SK-N-SH treated with all-trans-retinoic acid at 6 μM for 48 hours (cell line): ENCODE data around the gene BMPR1B.

ENCODE experiments used
- ATAC-seq: fragments of 200-7000 bp; cut with Tn5 transposase; 3 replicates; pipeline ENCODE4 v1.9.1; 2020; ENCODE audit warnings: mild to moderate bottlenecking, moderate library complexity
- ARNTL ChIP-seq: fragments of 450-650 bp; formaldehyde crosslinking; IDR thresholded peaks from 2 replicates; pipeline ENCODE4 v1.5.0; 2020; ENCODE audit warnings: low read depth, mild to moderate bottlenecking, moderate library complexity, borderline replicate concordance
- BACH2 ChIP-seq: fragments of 250-450 bp; sonication (Bioruptor Pico); IDR thresholded peaks from 2 replicates; pipeline ENCODE4 v1.9.0; 2021; ENCODE audit warnings: mild to moderate bottlenecking, borderline replicate concordance
- CSDC2 ChIP-seq: fragments of 250-450 bp; sonication (Bioruptor Pico); IDR thresholded peaks from 2 replicates; pipeline ENCODE4 v1.5.0; 2020; ENCODE audit warnings: mild to moderate bottlenecking, moderate library complexity
- ESRRG ChIP-seq: fragments of 250-450 bp; sonication (Bioruptor Pico); IDR thresholded peaks from 2 replicates; pipeline ENCODE4 v1.6.1; 2021; ENCODE audit warnings: mild to moderate bottlenecking
- GLIS3 ChIP-seq: fragments of 250-450 bp; sonication (Bioruptor Pico); IDR thresholded peaks from 2 replicates; pipeline ENCODE4 v1.5.0; 2020; ENCODE audit warnings: mild to moderate bottlenecking, moderate library complexity
- ISL1 ChIP-seq: fragments of 250-450 bp; sonication (Bioruptor Pico); IDR thresholded peaks from 2 replicates; pipeline ENCODE4 v2.1.2; 2022; ENCODE audit warnings: mild to moderate bottlenecking, moderate library complexity
- OSR1 ChIP-seq: fragments of 250-450 bp; sonication (Bioruptor Pico); IDR thresholded peaks from 2 replicates; pipeline ENCODE4 v1.8.0; 2022; ENCODE audit warnings: moderate library complexity, mild to moderate bottlenecking, inconsistent platforms
- PATZ1 ChIP-seq: fragments of 250-450 bp; sonication (Bioruptor Pico); IDR thresholded peaks from 2 replicates; pipeline ENCODE4 v1.8.0; 2020; ENCODE audit warnings: mild to moderate bottlenecking, moderate library complexity, borderline replicate concordance
- RARB ChIP-seq: fragments of 250-450 bp; sonication (Bioruptor Pico); IDR thresholded peaks from 2 replicates; pipeline ENCODE4 v1.8.0; 2021; ENCODE audit warnings: mild to moderate bottlenecking, moderate library complexity
- SNAI2 ChIP-seq: fragments of 250-450 bp; sonication (Bioruptor Pico); IDR thresholded peaks from 2 replicates; pipeline ENCODE4 v1.5.0; 2020; ENCODE audit warnings: mild to moderate bottlenecking, moderate library complexity
- TCF4 ChIP-seq: fragments of 250-450 bp; sonication (Bioruptor Pico); IDR thresholded peaks from 2 replicates; pipeline ENCODE4 v1.8.0; 2021; ENCODE audit warnings: mild to moderate bottlenecking, moderate library complexity, borderline replicate concordance
- TSHZ2 ChIP-seq: fragments of 250-450 bp; sonication (Bioruptor Pico); IDR thresholded peaks from 2 replicates; pipeline ENCODE4 v1.5.0; 2020; ENCODE audit warnings: mild to moderate bottlenecking, moderate library complexity
- ZC3H10 ChIP-seq: fragments of 250-450 bp; sonication (Bioruptor Pico); IDR thresholded peaks from 2 replicates; pipeline ENCODE4 v1.5.1; 2021; ENCODE audit warnings: mild to moderate bottlenecking, moderate library complexity
- ZFP3 ChIP-seq: fragments of 250-450 bp; sonication (Bioruptor Pico); IDR thresholded peaks from 2 replicates; pipeline ENCODE4 v1.5.0; 2020; ENCODE audit warnings: mild to moderate bottlenecking, moderate library complexity
- ZFP30 ChIP-seq: fragments of 450-650 bp; formaldehyde crosslinking; IDR thresholded peaks from 2 replicates; pipeline ENCODE4 v1.5.0; 2022; ENCODE audit warnings: mild to moderate bottlenecking, moderate library complexity
- ZNF565 ChIP-seq: fragments of 450-650 bp; formaldehyde crosslinking; conservative IDR thresholded peaks from 2 replicates; pipeline ENCODE4 v1.5.0; 2020; ENCODE audit warnings: low read depth, mild to moderate bottlenecking, moderate library complexity
- ZNF70 ChIP-seq: fragments of 450-650 bp; formaldehyde crosslinking; IDR thresholded peaks from 2 replicates; pipeline ENCODE4 v1.5.0; 2020; ENCODE audit warnings: mild to moderate bottlenecking, moderate library complexity
- ZNF8 ChIP-seq: fragments of 450-650 bp; formaldehyde crosslinking; IDR thresholded peaks from 2 replicates; pipeline ENCODE4 v1.5.0; 2020; ENCODE audit warnings: mild to moderate bottlenecking, moderate library complexity
- TF ChIP-seq, protein P1 (sequence below): fragments of 250-450 bp; sonication (Bioruptor Pico); IDR thresholded peaks from 2 replicates; pipeline ENCODE4 v1.5.1; 2020; ENCODE audit warnings: low read depth, mild to moderate bottlenecking, moderate library complexity
- TF ChIP-seq, protein P2 (sequence below): fragments of 250-450 bp; sonication (Bioruptor Pico); IDR thresholded peaks from 2 replicates; pipeline ENCODE4 v1.8.0; 2021; ENCODE audit warnings: low read depth, mild to moderate bottlenecking, moderate library complexity, borderline replicate concordance
- TF ChIP-seq, protein P3 (sequence below): fragments of 250-450 bp; sonication (Bioruptor Pico); IDR thresholded peaks from 2 replicates; pipeline ENCODE4 v1.5.1; 2021; ENCODE audit warnings: mild to moderate bottlenecking, moderate library complexity

The BMPR1B gene

DNA sequence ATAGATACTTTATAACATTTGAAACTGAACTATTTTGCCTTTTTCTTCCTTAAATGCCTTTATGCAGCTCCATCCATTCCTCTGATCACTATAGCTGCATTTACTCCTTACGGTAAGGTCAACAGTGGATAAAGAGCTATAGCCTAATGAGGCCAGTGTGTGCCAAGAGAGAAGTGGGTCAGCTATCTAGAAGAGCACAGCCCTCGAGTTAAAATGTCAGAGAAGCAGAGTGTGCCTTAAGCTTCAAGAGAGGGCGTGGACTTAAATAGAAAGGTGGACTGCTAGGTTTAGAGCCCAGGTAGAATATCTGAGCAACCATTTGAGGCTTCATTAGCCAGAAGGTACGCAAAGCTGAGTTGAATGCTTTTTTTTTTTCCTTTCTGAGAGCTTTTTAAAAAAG lies 347.4 kb downstream of the BMPR1B start:
- TF ChIP-seq, protein P1, sequence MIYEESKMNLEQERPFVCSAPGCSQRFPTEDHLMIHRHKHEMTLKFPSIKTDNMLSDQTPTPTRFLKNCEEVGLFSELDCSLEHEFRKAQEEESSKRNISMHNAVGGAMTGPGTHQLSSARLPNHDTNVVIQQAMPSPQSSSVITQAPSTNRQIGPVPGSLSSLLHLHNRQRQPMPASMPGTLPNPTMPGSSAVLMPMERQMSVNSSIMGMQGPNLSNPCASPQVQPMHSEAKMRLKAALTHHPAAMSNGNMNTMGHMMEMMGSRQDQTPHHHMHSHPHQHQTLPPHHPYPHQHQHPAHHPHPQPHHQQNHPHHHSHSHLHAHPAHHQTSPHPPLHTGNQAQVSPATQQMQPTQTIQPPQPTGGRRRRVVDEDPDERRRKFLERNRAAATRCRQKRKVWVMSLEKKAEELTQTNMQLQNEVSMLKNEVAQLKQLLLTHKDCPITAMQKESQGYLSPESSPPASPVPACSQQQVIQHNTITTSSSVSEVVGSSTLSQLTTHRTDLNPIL (CRISPR knock-in tag), result no peak
- TF ChIP-seq ZFP30 (CRISPR knock-in tag), result no peak
- TF ChIP-seq ZNF565 (CRISPR knock-in tag), result no peak
- no peak for TF ChIP-seq BACH2 (CRISPR knock-in tag)
- no peak for TF ChIP-seq ZFP3 (CRISPR knock-in tag)
- TF ChIP-seq TCF4 (CRISPR knock-in tag), result no peak
- TF ChIP-seq, protein P2, sequence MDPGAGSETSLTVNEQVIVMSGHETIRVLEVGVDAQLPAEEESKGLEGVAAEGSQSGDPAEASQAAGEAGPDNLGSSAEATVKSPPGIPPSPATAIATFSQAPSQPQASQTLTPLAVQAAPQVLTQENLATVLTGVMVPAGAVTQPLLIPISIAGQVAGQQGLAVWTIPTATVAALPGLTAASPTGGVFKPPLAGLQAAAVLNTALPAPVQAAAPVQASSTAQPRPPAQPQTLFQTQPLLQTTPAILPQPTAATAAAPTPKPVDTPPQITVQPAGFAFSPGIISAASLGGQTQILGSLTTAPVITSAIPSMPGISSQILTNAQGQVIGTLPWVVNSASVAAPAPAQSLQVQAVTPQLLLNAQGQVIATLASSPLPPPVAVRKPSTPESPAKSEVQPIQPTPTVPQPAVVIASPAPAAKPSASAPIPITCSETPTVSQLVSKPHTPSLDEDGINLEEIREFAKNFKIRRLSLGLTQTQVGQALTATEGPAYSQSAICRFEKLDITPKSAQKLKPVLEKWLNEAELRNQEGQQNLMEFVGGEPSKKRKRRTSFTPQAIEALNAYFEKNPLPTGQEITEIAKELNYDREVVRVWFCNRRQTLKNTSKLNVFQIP (CRISPR knock-in tag), result no peak
- TF ChIP-seq ZC3H10 (CRISPR knock-in tag), result no peak
- TF ChIP-seq, protein P3, sequence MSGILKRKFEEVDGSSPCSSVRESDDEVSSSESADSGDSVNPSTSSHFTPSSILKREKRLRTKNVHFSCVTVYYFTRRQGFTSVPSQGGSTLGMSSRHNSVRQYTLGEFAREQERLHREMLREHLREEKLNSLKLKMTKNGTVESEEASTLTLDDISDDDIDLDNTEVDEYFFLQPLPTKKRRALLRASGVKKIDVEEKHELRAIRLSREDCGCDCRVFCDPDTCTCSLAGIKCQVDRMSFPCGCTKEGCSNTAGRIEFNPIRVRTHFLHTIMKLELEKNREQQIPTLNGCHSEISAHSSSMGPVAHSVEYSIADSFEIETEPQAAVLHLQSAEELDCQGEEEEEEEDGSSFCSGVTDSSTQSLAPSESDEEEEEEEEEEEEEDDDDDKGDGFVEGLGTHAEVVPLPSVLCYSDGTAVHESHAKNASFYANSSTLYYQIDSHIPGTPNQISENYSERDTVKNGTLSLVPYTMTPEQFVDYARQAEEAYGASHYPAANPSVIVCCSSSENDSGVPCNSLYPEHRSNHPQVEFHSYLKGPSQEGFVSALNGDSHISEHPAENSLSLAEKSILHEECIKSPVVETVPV, result no peak
- TF ChIP-seq RARB, result no peak
- TF ChIP-seq ISL1, result no peak
- TF ChIP-seq ESRRG (CRISPR knock-in tag), result no peak
- TF ChIP-seq OSR1, result no peak
- no peak for TF ChIP-seq ARNTL (CRISPR knock-in tag)
- TF ChIP-seq ZNF8 (CRISPR knock-in tag), result no peak
- no peak for TF ChIP-seq TSHZ2 (CRISPR knock-in tag)
- no peak for TF ChIP-seq PATZ1 (CRISPR knock-in tag)
- TF ChIP-seq ZNF70 (CRISPR knock-in tag), result no peak
- no peak for ATAC-seq

DNA sequence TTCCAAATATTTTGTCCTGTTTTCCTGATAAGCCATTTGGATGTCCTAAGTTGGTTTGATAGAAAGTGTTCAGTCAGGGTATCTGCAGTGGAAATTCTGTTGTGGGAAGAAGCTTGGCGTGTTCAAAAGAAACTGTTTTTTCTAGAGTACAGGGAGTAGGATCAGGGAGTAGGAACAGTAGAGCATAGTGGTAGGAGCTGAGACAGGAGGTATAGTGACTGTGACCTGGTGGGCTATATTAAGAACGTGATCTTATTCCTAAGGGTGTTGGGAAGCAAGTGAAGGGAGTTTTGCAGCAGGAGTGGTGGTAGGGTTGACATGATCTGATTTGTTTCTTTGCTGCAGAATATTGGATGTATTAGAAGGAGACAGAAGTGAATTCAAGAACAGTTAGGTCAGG lies 348.2 kb downstream of the BMPR1B start:
- peak; percentile 41 for ATAC-seq
- no peak for TF ChIP-seq ZFP3 (CRISPR knock-in tag)
- TF ChIP-seq ZNF70 (CRISPR knock-in tag), result no peak
- no peak for TF ChIP-seq SNAI2 (CRISPR knock-in tag)
- TF ChIP-seq BACH2 (CRISPR knock-in tag), result no peak
- TF ChIP-seq GLIS3, result no peak
- no peak for TF ChIP-seq ARNTL (CRISPR knock-in tag)
- no peak for TF ChIP-seq OSR1
- TF ChIP-seq ZC3H10 (CRISPR knock-in tag), result no peak
- TF ChIP-seq CSDC2 (CRISPR knock-in tag), result no peak
- TF ChIP-seq PATZ1 (CRISPR knock-in tag), result no peak
- TF ChIP-seq, all 23 proteins: peak for 0
